Ammon's horn (tissue), 1 donor: ENCODE measurements around the gene MTOR.
"Not testable (repeated sequence)": the region's sequence is repeated elsewhere in the genome, so short reads cannot be mapped to it uniquely, and the experiment has no call there.

Experiments used
- DNase-seq: peaks from one replicate; pipeline ENCODE4 v3.0.0-alpha.2; 2016; ENCODE audit warnings: low spot score

The MTOR gene

GRCh38 chr1:11180342-11180744, 82.0 kb downstream of the MTOR start:
- no peak for DNase-seq

GRCh38 chr1:11179749-11180148, 82.6 kb downstream of the MTOR start:
- DNase-seq, result not testable (repeated sequence)

GRCh38 chr1:11179125-11179524, 83.2 kb downstream of the MTOR start:
- no peak for DNase-seq

- no peak for DNase-seq
Observed at GRCh38 chr1:11178021-11179015, 84.0 kb downstream of the MTOR start.

- no peak for DNase-seq
Observed at GRCh38 chr1:11176081-11176706, 86.2 kb downstream of the MTOR start.

DNA sequence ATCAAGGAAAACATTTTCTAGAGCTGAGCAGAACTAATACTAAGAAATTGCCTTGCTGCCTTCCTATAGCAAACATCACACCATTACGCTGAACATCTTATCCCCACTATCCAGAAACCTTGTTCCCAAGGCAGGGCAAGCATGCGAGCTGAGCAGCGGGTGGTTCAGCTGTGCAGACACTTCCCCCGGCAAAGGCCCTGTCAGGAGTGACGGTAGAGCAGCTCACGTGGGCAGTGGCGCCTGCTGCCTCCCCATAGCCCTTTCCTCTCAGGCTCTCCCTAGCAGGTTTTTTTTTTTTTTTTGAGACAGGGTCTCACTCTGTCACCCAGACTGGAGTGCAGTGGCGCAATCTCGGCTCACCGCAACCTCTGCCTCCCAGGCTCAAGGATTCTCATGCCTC, 86.9 kb downstream of the MTOR start:
- DNase-seq, result no peak

DNA sequence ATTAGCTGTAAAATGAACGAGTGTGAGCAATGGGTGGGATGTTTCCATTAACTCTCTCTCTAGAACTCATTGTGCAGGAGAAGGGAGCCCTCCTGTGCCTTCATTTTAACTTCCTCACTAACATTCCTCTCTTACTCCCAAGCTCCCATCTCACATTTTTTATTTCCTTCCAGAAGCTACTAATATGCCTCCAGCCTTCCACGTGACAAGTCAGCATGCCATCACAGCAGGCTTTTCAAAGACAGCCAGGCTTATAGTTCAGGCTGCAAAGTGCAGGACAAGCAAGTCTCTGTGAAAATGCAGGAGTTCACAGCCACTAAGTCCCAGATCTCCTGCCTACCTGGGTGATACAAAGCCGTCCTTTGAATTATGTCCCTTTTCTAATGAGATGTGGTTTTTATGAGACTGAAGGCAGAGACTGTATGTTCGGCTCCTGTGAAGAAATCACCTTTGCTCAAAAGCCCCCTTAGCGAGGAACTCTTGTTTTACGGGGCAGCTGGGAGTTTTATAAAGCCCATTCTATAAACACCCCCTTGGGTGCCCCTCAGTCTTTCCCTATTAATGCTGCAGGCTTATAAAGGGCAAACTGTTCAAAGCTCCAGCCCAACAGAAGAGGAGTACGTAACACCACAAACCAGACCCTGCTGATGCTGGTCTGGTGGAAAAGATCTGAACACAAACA, 87.9 kb downstream of the MTOR start:
- no peak for DNase-seq

DNA sequence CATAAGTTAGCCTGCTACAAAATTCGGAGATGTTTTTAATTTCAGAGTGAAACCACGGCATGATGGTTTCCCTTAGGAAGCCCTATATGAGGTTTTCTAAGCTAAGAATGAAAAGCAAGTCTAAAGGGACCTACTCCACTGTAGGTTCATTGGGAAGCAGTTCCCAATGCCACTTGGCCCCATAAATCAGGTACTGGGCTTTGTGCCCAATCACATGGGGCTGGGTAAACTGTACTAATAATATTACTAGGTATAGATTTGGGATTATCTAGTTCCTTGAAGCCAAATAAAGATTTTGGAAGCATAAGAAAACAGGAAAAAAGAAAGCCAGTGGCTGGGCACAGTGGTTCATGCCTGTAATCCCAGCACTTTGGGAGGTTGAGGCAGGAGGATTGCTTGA, 92.2 kb downstream of the MTOR start:
- DNase-seq, result no peak

GRCh38 chr1:11169202-11169601, 93.1 kb downstream of the MTOR start:
- DNase-seq, result no peak

DNA sequence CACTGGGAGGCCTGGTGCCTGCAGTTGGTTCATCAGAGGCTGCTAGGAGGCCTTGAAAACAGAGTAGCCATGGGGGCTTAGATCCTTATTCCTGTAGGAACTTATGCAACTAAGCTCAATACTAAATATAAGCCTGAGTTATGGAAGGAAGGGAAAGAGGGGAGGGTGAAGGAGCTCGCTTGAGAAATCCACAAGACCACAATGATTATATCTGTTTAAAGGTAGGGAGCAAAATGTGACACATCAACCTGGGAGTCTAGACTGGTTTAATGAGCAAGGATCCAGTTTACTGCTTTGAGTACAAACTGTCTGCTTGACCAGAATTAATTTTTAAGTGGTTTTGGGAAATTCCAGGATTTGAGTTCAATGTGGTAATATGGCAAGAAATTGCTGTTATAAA, 93.6 kb downstream of the MTOR start:
- DNase-seq, result no peak

DNA sequence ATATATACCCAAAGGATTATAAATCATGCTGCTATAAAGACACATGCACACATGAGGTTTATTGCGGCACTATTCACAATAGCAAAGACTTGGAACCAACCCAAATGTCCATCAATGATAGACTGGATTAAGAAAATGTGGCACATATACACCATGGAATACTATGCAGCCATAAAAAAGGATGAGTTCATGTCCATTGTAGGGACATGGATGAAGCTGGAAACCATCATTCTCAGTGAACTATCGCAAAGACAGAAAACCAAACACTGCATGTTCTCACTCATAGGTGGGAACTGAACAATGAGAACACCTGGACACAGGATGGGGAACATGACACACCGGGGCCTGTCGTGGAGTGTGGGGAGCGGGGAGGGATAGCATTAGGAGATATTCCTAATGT, 95.6 kb downstream of the MTOR start:
- not testable (repeated sequence) for DNase-seq

GRCh38 chr1:11162752-11163151, 99.6 kb downstream of the MTOR start:
- DNase-seq, result not testable (repeated sequence)

- DNase-seq, result no peak
Observed at GRCh38 chr1:11158720-11159321, 103.5 kb downstream of the MTOR start.

- DNase-seq, result no peak
Observed at GRCh38 chr1:11158291-11158690, 104.1 kb downstream of the MTOR start.

DNA sequence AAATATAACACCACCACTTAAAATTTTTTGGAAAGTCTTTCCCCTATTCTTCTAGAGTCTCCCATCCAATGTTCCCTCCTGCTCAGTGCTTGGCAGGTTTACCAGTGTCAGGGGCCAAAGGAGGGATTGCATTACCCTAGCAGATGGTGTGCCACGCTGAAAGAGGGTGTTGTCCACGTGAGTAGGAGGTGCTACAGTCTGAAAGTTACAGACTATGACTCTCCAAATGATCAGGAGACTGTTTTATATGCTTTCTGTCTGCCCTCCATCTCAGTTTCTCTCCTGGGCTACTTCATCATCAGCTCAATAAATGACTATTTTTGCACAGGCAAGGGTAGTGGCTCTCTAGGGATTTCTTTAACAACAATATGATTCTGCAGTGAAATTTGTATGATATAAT, 104.5 kb downstream of the MTOR start:
- peak; percentile 48 for DNase-seq

- no peak for DNase-seq
Observed at GRCh38 chr1:11157394-11157793, 105.0 kb downstream of the MTOR start.

- DNase-seq, result no peak
Observed at GRCh38 chr1:11156963-11157362, 105.4 kb downstream of the MTOR start.

DNA sequence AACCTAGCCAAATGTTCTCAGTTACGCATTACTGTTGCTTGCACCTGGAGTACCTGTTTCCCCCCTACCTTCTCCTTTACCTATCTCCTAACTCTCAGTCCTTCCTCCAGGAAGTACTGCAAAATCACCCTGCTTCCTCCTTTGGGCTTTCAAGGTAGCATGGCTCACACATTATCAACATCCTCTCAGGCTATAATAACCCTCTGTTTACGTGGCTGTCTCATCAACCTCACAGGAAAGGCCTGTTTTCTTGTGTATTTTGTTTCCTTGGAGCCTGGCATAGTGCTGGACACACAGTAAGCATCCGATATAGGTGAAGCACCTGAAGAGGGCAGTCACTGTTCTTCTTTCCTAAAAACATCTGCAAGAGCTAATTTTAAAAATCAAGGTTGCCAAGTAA, 105.9 kb downstream of the MTOR start:
- DNase-seq, result no peak

DNA sequence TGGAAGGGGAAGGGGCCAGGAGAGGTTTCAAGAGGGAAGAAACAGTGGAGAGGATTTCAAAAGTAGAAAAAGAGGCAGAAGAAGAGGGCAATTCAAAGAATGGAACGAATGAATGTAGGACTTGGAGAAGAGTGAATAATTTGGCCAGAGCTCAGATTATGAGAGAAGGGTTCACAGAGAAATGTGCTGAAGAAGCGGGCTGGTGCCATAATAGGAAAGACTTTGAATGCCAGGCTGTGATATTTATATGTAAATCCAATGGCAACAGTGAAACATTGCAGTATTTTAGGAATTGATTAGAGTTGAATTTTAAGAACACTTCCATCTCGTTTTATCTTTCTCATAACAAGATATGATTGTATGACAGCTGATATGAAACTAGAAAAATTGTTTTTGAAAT, 109.2 kb downstream of the MTOR start:
- no peak for DNase-seq

- no peak for DNase-seq
Observed at GRCh38 chr1:11152755-11153154, 109.6 kb downstream of the MTOR start.

GRCh38 chr1:11151826-11152612, 110.3 kb downstream of the MTOR start:
- no peak for DNase-seq

GRCh38 chr1:11151114-11151513, 111.2 kb downstream of the MTOR start:
- no peak for DNase-seq
